Type B pancreatic cell (in vitro differentiated cells): ENCODE results near the gene DPY30. TPM values are rescaled to one million over a fixed set of nuclear protein-coding genes. Genes with fewer than 3 reads are reported as not detected.

Experiments used
- DNase-seq: peaks from one replicate; pipeline ENCODE4 v3.0.0; 2021; ENCODE audit warnings: mixed read lengths; ENCODE audit not compliant: unreplicated experiment; ENCODE audit errors: extremely low spot score
- H3K27ac Mint-ChIP-seq: 2 replicates; pipeline ENCODE4 v1.8.0; 2021; ENCODE audit warnings: mild to moderate bottlenecking, mixed read lengths
- H3K27me3 Mint-ChIP-seq: 2 replicates; pipeline ENCODE4 v1.8.0; 2021; ENCODE audit warnings: mixed read lengths
- H3K36me3 Mint-ChIP-seq: 2 replicates; pipeline ENCODE4 v1.8.0; 2021; ENCODE audit warnings: mixed read lengths
- H3K4me1 Mint-ChIP-seq: one replicate; pipeline ENCODE4 v1.8.0; 2021; ENCODE audit warnings: mixed read lengths; ENCODE audit not compliant: unreplicated experiment
- H3K4me3 Mint-ChIP-seq: 2 replicates; pipeline ENCODE4 v1.8.0; 2021; ENCODE audit warnings: mild to moderate bottlenecking, mixed read lengths
- H3K9me3 Mint-ChIP-seq: 2 replicates; pipeline ENCODE4 v1.8.0; 2021; ENCODE audit warnings: mixed read lengths
- CTCF ChIP-seq: fragments of 200-600 bp; sonication (generic); conservative IDR thresholded peaks from 2 replicates; pipeline ENCODE4 v1.5.0; 2021; ENCODE audit warnings: antibody characterized with exemption, mild to moderate bottlenecking
- total RNA-seq: library from RNA; stranded (reverse); gene quantifications from 2 replicates; pipeline ENCODE4 v1.2.1, GENCODE V29; 2021; ENCODE audit warnings: low replicate concordance

The DPY30 gene
- total RNA-seq, 1 donor from 2014 or later: 84.5 TPM

GRCh38 chr2:31987454-31988220 lies 52.0 kb downstream of the DPY30 start:
- H3K4me3 Mint-ChIP-seq: no peak overlapping the region
- TF ChIP-seq CTCF: no peak
- H3K27ac Mint-ChIP-seq: no peak overlapping the region
- peaks cover 12% of the 10 kb centered on the region for H3K4me1 Mint-ChIP-seq
- no peak for DNase-seq
- H3K36me3 Mint-ChIP-seq: peaks cover 11% of the 10 kb centered on the region
- H3K27me3 Mint-ChIP-seq: no peaks in the 10 kb centered on the region
- H3K9me3 Mint-ChIP-seq: peaks cover 6% of the 10 kb centered on the region

- peak overlapping the region; percentile 9 for H3K27ac Mint-ChIP-seq
- peaks cover 8% of the 10 kb centered on the region for H3K4me1 Mint-ChIP-seq
- H3K4me3 Mint-ChIP-seq: no peak overlapping the region
- no peak for TF ChIP-seq CTCF
- H3K36me3 Mint-ChIP-seq: peaks cover 11% of the 10 kb centered on the region
- H3K27me3 Mint-ChIP-seq: no peaks in the 10 kb centered on the region
- H3K9me3 Mint-ChIP-seq: peaks cover 6% of the 10 kb centered on the region
- no peak for DNase-seq
These were observed 52.7 kb downstream of the DPY30 start for GRCh38 chr2:31986906-31987305.

- H3K27ac Mint-ChIP-seq: no peak overlapping the region
- H3K4me1 Mint-ChIP-seq: peaks cover 20% of the 10 kb centered on the region
- no peak for TF ChIP-seq CTCF
- peaks cover 11% of the 10 kb centered on the region for H3K36me3 Mint-ChIP-seq
- no peak overlapping the region for H3K4me3 Mint-ChIP-seq
- H3K27me3 Mint-ChIP-seq: no peaks in the 10 kb centered on the region
- DNase-seq: no peak
- H3K9me3 Mint-ChIP-seq: peaks cover 6% of the 10 kb centered on the region
These were observed 55.7 kb downstream of the DPY30 start for GRCh38 chr2:31983762-31984467.

GRCh38 chr2:31980674-31981356 lies 58.8 kb downstream of the DPY30 start:
- H3K27ac Mint-ChIP-seq: no peak overlapping the region
- no peak for DNase-seq

More at GRCh38 chr2:31980674-31981356, 58.8 kb downstream of the DPY30 start:
- Mint-ChIP-seq H3K4me3 (no peak overlapping the region), H3K27me3 (no peaks in the 10 kb centered on the region), H3K36me3 (peaks cover 8% of the 10 kb centered on the region), H3K4me1 (peaks cover 26% of the 10 kb centered on the region), H3K9me3 (peaks cover 6% of the 10 kb centered on the region)
- TF ChIP-seq CTCF: peak; percentile 21
